GM23338 (cell line): ENCODE data around the gene RNF31.

Source experiments
- CREB1 ChIP-seq: fragments of 250-450 bp; sonication (Bioruptor Pico); IDR thresholded peaks from 2 replicates; pipeline ENCODE4 v1.5.0; 2020; ENCODE audit warnings: low read depth, mild to moderate bottlenecking, moderate library complexity
- EZH2 ChIP-seq: fragments of 200-600 bp; sonication (generic); IDR thresholded peaks from one replicate; pipeline ENCODE4 v1.8.0; 2017; ENCODE audit warnings: antibody characterized with exemption, mild to moderate bottlenecking, low read depth; ENCODE audit not compliant: unreplicated experiment
- EZH2phosphoT487 ChIP-seq: fragments of 200-600 bp; sonication (generic); IDR thresholded peaks from one replicate; pipeline ENCODE4 v1.8.1; 2018; ENCODE audit warnings: antibody characterized with exemption; ENCODE audit not compliant: unreplicated experiment
- JUNB ChIP-seq: IDR thresholded peaks from one replicate; pipeline ENCODE4 v1.6.1; 2016; ENCODE audit warnings: antibody characterized with exemption; ENCODE audit not compliant: unreplicated experiment
- NANOG ChIP-seq: IDR thresholded peaks from 2 replicates; pipeline ENCODE4 v1.6.1; 2016; ENCODE audit warnings: antibody characterized with exemption, borderline replicate concordance
- POLR2AphosphoS5 ChIP-seq: IDR thresholded peaks from 2 replicates; pipeline ENCODE4 v1.6.1; 2016; ENCODE audit warnings: antibody characterized with exemption, low read depth
- ZNF114 ChIP-seq: fragments of 250-450 bp; sonication (Bioruptor Pico); IDR thresholded peaks from 2 replicates; pipeline ENCODE4 v1.5.0; 2020; ENCODE audit warnings: mild to moderate bottlenecking, moderate library complexity
- TF ChIP-seq, protein P1 (sequence below), 2 experiments: fragments of 200-600 bp in 1 of 2; sonication (generic) in 1 of 2; conservative IDR thresholded peaks; 2 replicates each; pipeline versions ENCODE4 v1.5.1 to v1.6.1; 2016 to 2017; ENCODE audit warnings: antibody characterized with exemption in 2 of 2, low read depth in 2 of 2, mild to moderate bottlenecking in 2 of 2, moderate library complexity in 1 of 2
- TF ChIP-seq, protein P2 (sequence below): IDR thresholded peaks from 2 replicates; pipeline ENCODE4 v1.6.1; 2016; ENCODE audit warnings: antibody characterized with exemption
- TF ChIP-seq, protein P3 (sequence below): IDR thresholded peaks from one replicate; pipeline ENCODE4 v1.6.1; 2018; ENCODE audit warnings: antibody characterized with exemption; ENCODE audit not compliant: unreplicated experiment

DNA sequence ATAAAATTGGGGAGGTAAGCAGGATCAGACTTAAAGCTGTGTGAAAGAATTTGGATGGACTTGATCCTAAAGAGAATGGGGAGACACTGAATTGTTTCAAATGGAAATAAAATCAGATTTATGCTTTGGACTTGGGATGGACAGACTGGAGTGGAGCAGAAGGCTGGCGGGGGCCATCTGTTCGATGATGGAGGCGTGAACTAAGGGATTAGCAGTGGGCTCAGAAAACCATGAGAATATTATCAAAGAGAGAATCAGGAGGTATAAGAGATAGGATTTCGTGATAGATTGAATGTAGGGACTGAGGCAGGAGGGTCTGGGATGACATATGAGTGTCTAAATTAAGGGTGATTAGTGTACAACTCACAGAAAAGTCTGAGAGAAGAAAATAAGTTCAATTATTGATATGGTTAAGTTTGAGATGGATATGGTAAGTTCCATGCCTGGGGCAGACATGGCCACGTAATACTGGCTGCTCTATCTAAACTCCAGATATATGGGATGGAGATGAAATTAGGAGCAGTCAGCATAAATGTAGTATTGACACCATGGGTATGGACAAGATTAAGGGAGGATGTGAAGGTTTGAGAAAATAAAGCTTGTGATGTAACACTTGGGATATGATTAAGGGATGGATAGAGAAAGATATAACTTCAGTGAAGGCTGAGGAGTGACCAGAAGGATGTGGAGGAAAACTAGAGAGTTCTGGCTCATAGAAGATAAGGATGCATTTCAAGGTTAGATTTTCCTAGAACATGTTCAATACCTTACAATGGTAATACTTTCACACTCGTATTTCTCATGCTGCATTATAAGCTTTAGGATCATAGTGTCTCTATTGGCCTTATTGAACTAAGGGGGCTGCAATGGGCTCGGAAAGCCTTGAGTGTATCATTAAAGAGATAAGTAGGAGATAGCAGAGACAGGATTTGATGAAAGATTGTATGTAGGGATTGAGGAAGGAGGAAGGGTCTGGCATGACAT is 57.2 kb downstream of the RNF31 start:
- TF ChIP-seq, protein P1, sequence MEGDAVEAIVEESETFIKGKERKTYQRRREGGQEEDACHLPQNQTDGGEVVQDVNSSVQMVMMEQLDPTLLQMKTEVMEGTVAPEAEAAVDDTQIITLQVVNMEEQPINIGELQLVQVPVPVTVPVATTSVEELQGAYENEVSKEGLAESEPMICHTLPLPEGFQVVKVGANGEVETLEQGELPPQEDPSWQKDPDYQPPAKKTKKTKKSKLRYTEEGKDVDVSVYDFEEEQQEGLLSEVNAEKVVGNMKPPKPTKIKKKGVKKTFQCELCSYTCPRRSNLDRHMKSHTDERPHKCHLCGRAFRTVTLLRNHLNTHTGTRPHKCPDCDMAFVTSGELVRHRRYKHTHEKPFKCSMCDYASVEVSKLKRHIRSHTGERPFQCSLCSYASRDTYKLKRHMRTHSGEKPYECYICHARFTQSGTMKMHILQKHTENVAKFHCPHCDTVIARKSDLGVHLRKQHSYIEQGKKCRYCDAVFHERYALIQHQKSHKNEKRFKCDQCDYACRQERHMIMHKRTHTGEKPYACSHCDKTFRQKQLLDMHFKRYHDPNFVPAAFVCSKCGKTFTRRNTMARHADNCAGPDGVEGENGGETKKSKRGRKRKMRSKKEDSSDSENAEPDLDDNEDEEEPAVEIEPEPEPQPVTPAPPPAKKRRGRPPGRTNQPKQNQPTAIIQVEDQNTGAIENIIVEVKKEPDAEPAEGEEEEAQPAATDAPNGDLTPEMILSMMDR (conservative IDR thresholded peaks at IDR 0.05; ENCODE audit: low read depth in 2 of 2) = no peak
- TF ChIP-seq EZH2phosphoT487 (no peak), JUNB (no peak), EZH2 (no peak), POLR2AphosphoS5 (no peak), ZNF114 (no peak), CREB1 (CRISPR knock-in tag) (no peak), NANOG (no peak)
- TF ChIP-seq, protein P2, sequence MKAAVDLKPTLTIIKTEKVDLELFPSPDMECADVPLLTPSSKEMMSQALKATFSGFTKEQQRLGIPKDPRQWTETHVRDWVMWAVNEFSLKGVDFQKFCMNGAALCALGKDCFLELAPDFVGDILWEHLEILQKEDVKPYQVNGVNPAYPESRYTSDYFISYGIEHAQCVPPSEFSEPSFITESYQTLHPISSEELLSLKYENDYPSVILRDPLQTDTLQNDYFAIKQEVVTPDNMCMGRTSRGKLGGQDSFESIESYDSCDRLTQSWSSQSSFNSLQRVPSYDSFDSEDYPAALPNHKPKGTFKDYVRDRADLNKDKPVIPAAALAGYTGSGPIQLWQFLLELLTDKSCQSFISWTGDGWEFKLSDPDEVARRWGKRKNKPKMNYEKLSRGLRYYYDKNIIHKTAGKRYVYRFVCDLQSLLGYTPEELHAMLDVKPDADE = no peak
- TF ChIP-seq, protein P3, sequence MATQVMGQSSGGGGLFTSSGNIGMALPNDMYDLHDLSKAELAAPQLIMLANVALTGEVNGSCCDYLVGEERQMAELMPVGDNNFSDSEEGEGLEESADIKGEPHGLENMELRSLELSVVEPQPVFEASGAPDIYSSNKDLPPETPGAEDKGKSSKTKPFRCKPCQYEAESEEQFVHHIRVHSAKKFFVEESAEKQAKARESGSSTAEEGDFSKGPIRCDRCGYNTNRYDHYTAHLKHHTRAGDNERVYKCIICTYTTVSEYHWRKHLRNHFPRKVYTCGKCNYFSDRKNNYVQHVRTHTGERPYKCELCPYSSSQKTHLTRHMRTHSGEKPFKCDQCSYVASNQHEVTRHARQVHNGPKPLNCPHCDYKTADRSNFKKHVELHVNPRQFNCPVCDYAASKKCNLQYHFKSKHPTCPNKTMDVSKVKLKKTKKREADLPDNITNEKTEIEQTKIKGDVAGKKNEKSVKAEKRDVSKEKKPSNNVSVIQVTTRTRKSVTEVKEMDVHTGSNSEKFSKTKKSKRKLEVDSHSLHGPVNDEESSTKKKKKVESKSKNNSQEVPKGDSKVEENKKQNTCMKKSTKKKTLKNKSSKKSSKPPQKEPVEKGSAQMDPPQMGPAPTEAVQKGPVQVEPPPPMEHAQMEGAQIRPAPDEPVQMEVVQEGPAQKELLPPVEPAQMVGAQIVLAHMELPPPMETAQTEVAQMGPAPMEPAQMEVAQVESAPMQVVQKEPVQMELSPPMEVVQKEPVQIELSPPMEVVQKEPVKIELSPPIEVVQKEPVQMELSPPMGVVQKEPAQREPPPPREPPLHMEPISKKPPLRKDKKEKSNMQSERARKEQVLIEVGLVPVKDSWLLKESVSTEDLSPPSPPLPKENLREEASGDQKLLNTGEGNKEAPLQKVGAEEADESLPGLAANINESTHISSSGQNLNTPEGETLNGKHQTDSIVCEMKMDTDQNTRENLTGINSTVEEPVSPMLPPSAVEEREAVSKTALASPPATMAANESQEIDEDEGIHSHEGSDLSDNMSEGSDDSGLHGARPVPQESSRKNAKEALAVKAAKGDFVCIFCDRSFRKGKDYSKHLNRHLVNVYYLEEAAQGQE = no peak
